Fibroblast of villous mesenchyme (primary cell): ENCODE measurements around the gene TNKS2. TPM values are rescaled to one million over a fixed set of nuclear protein-coding genes. Genes with fewer than 3 reads are reported as not detected.
"Not testable (repeated sequence)": the region's sequence is repeated elsewhere in the genome, so short reads cannot be mapped to it uniquely, and the experiment has no call there.

Source experiments
- DNase-seq: peaks from one replicate; pipeline ENCODE4 v3.0.0-alpha.2; 2010; ENCODE audit warnings: low read depth
- H3K4me3 ChIP-seq: 2 replicates; pipeline ENCODE4 v1.5.1; 2011; ENCODE audit warnings: low read depth, mild to moderate bottlenecking, low read length
- CTCF ChIP-seq: IDR thresholded peaks from 2 replicates; pipeline ENCODE4 v1.5.1; 2012; ENCODE audit warnings: low read depth, mild to moderate bottlenecking, low read length; ENCODE audit not compliant: insufficient read depth
- total RNA-seq: library from RNA; depleted of rRNA; stranded (reverse); fragments of >200 nt; gene quantifications from 2 replicates; pipeline ENCODE4 v1.2.3, GENCODE V29; 2012

The TNKS2 gene
- total RNA-seq, 1 donor, result 57.4 TPM

GRCh38 chr10:91893051-91893450, 94.8 kb downstream of the TNKS2 start:
- H3K4me3 ChIP-seq, result no peak overlapping the region
- TF ChIP-seq CTCF, result no peak
- no peak for DNase-seq

DNA sequence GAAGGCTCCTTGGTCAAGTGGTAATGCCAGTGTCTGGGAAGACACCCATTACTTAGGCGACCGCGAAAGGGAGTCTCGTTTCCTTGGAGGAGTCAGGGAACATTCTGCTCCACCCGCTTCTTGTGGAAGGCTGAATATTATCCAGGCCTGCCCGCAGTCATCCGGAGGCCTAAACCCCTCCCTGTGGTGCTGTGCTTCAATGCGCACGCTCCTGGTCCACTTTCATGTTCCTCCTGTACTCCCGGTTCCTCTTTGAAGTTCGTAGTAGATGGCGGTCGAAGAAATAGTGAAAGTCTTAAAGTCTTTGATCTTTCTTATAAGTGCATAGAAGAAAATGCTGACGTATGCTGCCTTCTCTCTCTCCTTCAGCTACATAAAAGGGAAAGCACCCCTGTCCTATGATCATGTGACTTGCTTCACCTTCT, 96.0 kb downstream of the TNKS2 start:
- DNase-seq, H3K4me3 ChIP-seq: not testable (repeated sequence)

DNA sequence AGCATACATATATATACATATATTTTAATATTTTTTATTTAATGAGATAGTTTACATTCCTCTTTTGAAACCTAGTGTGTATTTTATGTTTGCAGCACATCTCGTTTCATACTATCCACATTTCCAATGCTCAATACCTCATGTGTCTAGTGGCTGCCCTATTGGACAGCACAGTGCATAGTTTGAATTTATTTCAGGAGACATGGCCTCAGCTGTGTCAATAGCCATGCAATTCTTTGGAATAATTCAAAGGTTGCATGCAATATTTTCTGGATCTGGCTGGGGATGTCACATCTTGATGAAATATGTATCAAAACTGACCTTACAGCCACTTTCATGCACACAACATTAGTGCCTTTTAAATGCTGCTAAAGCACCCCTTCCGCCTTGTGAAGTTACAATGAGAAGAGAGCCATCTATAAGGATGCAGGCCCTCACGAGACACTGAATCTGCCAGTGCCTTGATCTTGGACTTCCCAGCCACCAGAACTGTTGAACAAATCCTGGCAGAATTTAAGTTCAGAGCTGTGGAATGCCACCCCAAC, 98.1 kb downstream of the TNKS2 start:
- DNase-seq, result no peak
- H3K4me3 ChIP-seq, result no peak overlapping the region
- no peak for TF ChIP-seq CTCF

DNA sequence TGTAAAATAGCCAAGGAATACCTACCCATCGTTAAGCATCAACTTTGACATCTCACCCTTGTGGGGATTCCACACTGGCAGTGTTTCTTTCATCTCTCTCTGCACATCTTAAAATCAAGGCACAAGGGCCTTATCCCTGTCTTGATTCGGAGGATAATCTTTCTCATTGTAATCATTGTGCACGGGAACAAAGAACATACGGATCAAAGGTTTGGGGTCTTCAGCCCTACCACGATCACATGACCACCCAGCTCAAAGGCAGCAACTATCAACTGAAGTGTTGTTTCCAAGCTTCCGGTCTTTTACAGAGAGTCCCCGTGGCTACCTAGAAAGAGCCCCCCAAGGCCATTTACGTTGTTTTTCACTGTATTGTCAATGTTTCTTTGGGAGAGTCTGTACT, 99.2 kb downstream of the TNKS2 start:
- TF ChIP-seq CTCF, result no peak
- no peak for DNase-seq
- no peak overlapping the region for H3K4me3 ChIP-seq

DNA sequence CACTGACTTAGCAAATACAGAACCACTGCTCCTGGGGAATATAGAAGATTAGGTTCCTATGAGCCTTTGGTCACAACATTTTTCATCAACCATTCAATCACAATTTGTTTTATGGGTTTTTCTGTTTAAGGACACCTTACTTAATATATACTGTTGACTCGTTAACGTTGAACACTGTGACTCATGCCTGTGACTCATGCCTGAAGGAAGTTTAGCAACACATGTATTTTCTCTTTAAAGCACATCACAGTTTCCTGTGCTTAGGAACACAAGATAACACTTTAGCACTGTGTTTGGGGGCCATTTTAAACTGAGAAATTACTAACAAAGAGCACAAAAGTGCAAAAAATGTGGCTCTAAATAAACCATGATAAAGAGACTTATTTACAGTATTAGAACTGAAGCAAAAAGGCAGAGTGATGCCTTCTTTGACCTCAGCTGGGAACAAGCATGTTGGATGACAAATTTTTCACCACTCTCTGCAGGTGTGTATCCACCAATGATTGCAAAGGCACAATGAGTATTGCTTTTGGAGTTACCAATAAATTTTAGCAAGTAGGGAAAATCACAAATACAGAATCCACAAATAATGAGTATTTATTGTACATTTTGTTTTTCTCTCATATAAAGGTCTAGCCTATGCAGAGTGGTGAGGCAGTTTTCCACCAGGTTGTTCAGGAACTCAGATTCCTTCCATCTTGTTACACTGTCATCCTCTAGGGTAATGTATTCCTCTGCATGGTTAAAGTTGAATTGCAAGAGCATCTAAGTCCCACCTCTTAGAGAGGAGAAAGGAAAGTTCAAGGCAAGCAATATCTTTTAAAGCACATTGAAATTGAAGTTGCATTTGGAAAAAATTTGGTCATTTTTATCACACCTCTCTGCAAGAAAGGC, 103.8 kb downstream of the TNKS2 start:
- no peak for TF ChIP-seq CTCF
- H3K4me3 ChIP-seq, result no peak overlapping the region
- peak; percentile 98 for DNase-seq

DNA sequence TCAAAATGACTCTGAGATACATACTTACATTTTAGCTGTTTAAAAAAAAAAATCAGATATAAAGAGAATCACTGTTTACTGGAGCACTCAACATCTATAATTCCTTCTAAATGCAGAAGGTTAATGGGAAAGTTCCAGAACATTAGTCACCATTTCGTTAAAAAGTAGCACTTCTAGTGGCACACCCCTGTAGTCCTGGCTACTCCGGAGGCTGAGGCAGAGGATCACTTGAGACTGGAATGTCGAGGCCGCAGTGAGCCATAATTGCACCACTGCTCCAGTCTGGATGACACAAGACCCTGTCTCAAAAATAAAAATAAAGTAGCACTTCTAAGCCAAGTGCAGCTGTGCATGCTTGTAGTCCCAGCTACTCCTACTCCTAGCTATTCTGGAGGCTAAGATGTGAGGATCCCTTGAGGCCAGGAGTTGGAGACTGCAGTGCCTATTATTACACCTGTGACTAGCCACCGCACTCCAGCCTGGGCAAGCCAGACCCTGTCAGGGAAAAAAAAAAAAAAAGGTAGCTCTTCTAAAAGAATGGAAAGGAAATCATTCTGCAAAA, 108.9 kb downstream of the TNKS2 start:
- TF ChIP-seq CTCF, result no peak
- no peak overlapping the region for H3K4me3 ChIP-seq
- no peak for DNase-seq

DNA sequence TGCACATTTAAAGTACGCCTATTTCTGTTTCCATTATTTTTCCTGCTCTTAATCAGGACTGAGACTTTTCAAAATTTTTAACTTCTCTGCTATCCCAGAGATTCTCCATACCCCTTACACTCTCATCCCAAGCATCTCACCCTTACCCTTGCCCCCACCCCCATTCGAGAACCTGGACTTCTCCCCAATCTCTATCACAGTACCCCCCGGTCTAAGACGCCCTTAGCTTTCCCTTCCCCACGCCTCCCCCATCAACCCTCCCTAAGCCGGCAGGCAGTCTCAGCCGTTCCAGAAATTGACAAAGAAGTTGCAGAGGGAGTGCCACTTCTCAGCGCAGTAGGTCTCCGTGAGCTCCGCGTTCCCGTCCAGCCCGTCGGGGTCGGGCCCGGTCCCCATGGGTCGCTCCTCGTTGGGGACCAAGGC, 109.7 kb downstream of the TNKS2 start:
- peak overlapping the region; percentile 69 for H3K4me3 ChIP-seq
- DNase-seq, result peak; percentile 28
- TF ChIP-seq CTCF, result no peak
